Measurements from ENCODE around the gene PTK6. TPM values are rescaled to one million over a fixed set of nuclear protein-coding genes. Genes with fewer than 3 reads are reported as not detected.

PTK6 gene
- total RNA-seq, 1 experiment from 2014 or later: 6.7 TPM

DNA sequence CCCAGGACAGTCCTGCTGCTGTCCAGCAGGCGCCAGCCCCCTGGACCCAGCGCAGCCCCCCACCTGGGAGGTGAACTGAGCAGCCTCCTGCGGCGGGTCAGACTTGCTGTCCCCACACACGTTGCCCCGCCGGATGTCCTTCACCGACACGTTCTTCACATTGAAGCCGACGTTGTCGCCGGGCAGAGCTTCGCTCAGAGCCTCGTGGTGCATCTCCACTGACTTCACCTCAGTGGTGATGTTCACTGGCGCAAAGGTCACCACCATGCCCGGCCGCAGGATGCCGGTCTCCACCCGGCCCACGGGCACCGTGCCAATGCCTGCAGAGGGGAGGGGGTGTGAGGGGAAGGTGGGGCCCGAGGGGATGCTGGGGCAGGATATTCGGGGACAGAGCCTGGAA is 46.8 kb downstream of the PTK6 start:
- H4K20me1 ChIP-seq (ENCODE audit: insufficient read depth): no peaks in the 10 kb centered on the region
- ATAC-seq (no peak), DNase-seq (ENCODE audit: low read depth, low spot score) (no peak)
- H3K79me2 ChIP-seq (ENCODE audit: insufficient read depth, low read length): peaks cover 18% of the 10 kb centered on the region; the same call in 1 of the 2 replicates
- no peaks in the 10 kb centered on the region for H3K27me3 ChIP-seq (ENCODE audit: insufficient read depth, low read length)
- H3K4me3 ChIP-seq (replicated peaks in 1 of 2; ENCODE audit: low read depth in 1 of 2, low read length in 2 of 2): no peak overlapping the region
- H2AFZ ChIP-seq (ENCODE audit: low read depth, low read length, poor library complexity, severe bottlenecking): no peak overlapping the region
- TF ChIP-seq YY1 (IDR thresholded peaks at IDR 0.05; ENCODE audit: extremely low read depth, insufficient replicate concordance, low read depth, low read length) (no peak), ZFX (IDR thresholded peaks at IDR 0.05) (no peak)
- ChIA-PET RAD21 (ENCODE audit: low non-redundant PET in 1 of 2, low total read pairs in 2 of 2, uncharacterized antibody in 2 of 2, unreplicated experiment in 2 of 2) (no interaction called here), POLR2A (no interaction called here), CTCF (no interaction called here)
- BruUV-seq (replicated peaks): no TSS peak
- no peaks in the 10 kb centered on the region for H3K9me2 ChIP-seq (ENCODE audit: insufficient read depth)
- peaks cover 44 to 62% of the 10 kb centered on the region in 2 experiments for H3K36me3 ChIP-seq (ENCODE audit: control insufficient read depth in 1 of 2, insufficient read depth in 2 of 2, low read length in 2 of 2)
- peaks cover 0 to 17% of the 10 kb centered on the region in 2 experiments; a peak in 1 of 4 replicates for H3K4me1 ChIP-seq (ENCODE audit: control insufficient read depth in 1 of 2, insufficient read depth in 2 of 2, low read length in 2 of 2)
- no peak overlapping the region for H3K9ac ChIP-seq (ENCODE audit: low read length)
- no peak overlapping the region for H3K27ac ChIP-seq (ENCODE audit: low read depth, low read length)
- no peak overlapping the region for H3K4me2 ChIP-seq (ENCODE audit: low read length)
- intact Hi-C loops (cut with micrococcal nuclease): no loop called here
- H3K9me3 ChIP-seq (ENCODE audit: control insufficient read depth in 1 of 2, insufficient read depth in 1 of 2, low read depth in 1 of 2, low read length in 2 of 2): no peaks in the 10 kb centered on the region

DNA sequence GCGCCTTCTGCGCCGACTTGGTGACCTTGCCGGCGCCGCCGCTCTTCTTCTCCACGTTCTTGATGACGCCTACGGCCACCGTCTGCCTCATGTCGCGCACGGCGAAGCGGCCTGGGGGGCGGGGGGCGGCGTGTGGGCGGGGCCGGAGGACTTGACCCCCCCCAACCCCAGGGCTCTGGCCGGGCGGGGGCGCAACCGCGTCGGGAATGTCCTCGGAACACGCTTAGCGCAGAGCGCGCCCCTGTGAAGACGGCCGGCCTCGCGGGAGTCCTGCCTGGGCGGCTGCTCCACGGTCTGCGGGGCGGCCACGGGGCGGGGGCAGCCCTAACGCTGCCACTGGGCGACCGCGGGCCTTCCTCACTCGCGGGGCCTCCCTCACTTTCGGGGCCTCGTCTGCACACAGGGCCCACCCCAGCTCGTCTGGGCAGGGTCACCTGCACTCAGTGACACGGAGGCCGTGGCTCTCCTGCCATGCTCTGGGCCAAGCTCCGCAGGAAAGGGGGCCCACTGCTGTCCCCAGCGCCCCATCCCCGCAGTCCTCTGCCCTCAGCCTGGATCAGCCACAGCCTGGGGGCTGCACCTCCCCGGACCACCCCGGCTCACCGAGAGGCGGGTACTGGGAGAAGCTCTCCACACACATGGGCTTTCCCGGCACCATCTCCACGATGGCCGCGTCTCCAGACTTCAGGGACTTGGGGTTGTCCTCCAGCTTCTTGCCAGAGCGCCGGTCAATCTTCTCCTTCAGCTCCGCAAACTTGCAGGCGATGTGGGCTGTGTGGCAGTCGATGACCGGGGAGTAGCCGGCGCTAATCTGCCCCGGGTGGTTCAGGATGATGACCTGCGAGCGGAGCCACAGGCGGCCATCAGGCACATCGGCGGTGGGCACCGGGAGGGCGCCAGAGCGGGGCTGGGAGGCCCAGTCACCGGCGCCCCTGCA is 48.6 kb downstream of the PTK6 start:
- Histone ChIP-seq H3K9me3 (ENCODE audit: control insufficient read depth in 1 of 2, insufficient read depth in 1 of 2, low read depth in 1 of 2, low read length in 2 of 2) (no peaks in the 10 kb centered on the region), H2AFZ (ENCODE audit: low read depth, low read length, poor library complexity, severe bottlenecking) (no peak overlapping the region), H3K4me1 (ENCODE audit: control insufficient read depth in 1 of 2, insufficient read depth in 2 of 2, low read length in 2 of 2) (peaks cover 8 to 34% of the 10 kb centered on the region in 2 experiments), H3K36me3 (ENCODE audit: control insufficient read depth in 1 of 2, insufficient read depth in 2 of 2, low read length in 2 of 2) (peaks cover 31 to 44% of the 10 kb centered on the region in 2 experiments), H4K20me1 (ENCODE audit: insufficient read depth) (no peaks in the 10 kb centered on the region), H3K79me2 (ENCODE audit: insufficient read depth, low read length) (peaks cover 4% of the 10 kb centered on the region; the same call in 1 of the 2 replicates), H3K4me3 (replicated peaks in 1 of 2; ENCODE audit: low read depth in 1 of 2, low read length in 2 of 2) (no peak overlapping the region), H3K9me2 (ENCODE audit: insufficient read depth) (no peaks in the 10 kb centered on the region), H3K9ac (ENCODE audit: low read length) (no peak overlapping the region), H3K27ac (ENCODE audit: low read depth, low read length) (no peak overlapping the region), H3K4me2 (ENCODE audit: low read length) (no peak overlapping the region), H3K27me3 (ENCODE audit: insufficient read depth, low read length) (no peaks in the 10 kb centered on the region)
- ChIA-PET CTCF (no interaction called here), POLR2A (no interaction called here), RAD21 (ENCODE audit: low non-redundant PET in 1 of 2, low total read pairs in 2 of 2, uncharacterized antibody in 2 of 2, unreplicated experiment in 2 of 2) (no interaction called here)
- TF ChIP-seq, protein P1, sequence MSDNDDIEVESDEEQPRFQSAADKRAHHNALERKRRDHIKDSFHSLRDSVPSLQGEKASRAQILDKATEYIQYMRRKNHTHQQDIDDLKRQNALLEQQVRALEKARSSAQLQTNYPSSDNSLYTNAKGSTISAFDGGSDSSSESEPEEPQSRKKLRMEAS (IDR thresholded peaks at IDR 0.05): no peak
- TF ChIP-seq POLR2A (IDR thresholded peaks at IDR 0.05; ENCODE audit: borderline replicate concordance, extremely low read depth, insufficient read depth, insufficient read length) (no peak), CEBPB (IDR thresholded peaks at IDR 0.05; ENCODE audit: low read depth) (no peak), EZH2 (IDR thresholded peaks at IDR 0.05) (no peak), SRF (IDR thresholded peaks at IDR 0.05; ENCODE audit: low read depth) (no peak), ELF1 (IDR thresholded peaks at IDR 0.05; ENCODE audit: borderline replicate concordance, low read depth) (no peak), ZFX (IDR thresholded peaks at IDR 0.05) (no peak), YY1 (IDR thresholded peaks at IDR 0.05; ENCODE audit: extremely low read depth, insufficient replicate concordance, low read depth, low read length) (no peak), JUND (IDR thresholded peaks at IDR 0.05) (no peak), SIN3A (IDR thresholded peaks at IDR 0.05; ENCODE audit: low read depth) (no peak)
- TF ChIP-seq, protein P2, sequence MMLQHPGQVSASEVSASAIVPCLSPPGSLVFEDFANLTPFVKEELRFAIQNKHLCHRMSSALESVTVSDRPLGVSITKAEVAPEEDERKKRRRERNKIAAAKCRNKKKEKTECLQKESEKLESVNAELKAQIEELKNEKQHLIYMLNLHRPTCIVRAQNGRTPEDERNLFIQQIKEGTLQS (IDR thresholded peaks at IDR 0.05): no peak
- TF ChIP-seq, protein P3, sequence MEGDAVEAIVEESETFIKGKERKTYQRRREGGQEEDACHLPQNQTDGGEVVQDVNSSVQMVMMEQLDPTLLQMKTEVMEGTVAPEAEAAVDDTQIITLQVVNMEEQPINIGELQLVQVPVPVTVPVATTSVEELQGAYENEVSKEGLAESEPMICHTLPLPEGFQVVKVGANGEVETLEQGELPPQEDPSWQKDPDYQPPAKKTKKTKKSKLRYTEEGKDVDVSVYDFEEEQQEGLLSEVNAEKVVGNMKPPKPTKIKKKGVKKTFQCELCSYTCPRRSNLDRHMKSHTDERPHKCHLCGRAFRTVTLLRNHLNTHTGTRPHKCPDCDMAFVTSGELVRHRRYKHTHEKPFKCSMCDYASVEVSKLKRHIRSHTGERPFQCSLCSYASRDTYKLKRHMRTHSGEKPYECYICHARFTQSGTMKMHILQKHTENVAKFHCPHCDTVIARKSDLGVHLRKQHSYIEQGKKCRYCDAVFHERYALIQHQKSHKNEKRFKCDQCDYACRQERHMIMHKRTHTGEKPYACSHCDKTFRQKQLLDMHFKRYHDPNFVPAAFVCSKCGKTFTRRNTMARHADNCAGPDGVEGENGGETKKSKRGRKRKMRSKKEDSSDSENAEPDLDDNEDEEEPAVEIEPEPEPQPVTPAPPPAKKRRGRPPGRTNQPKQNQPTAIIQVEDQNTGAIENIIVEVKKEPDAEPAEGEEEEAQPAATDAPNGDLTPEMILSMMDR (IDR thresholded peaks at IDR 0.05 in 2 of 3, conservative IDR thresholded peaks at IDR 0.05 in 1 of 3; ENCODE audit: borderline replicate concordance in 1 of 3, insufficient read depth in 1 of 3, low read depth in 2 of 3, low read length in 2 of 3): no peak
- intact Hi-C loops (cut with micrococcal nuclease): no loop called here
- DNase-seq (ENCODE audit: low read depth, low spot score) (no peak), ATAC-seq (no peak)
- BruUV-seq (replicated peaks): TSS peak; percentile 22

Measured in HCT116 (cell line).